ENCODE results near the gene NDRG3.
"Not testable (repeated sequence)": the region's sequence is repeated elsewhere in the genome, so short reads cannot be mapped to it uniquely, and the experiment has no call there.

NDRG3 gene

DNA sequence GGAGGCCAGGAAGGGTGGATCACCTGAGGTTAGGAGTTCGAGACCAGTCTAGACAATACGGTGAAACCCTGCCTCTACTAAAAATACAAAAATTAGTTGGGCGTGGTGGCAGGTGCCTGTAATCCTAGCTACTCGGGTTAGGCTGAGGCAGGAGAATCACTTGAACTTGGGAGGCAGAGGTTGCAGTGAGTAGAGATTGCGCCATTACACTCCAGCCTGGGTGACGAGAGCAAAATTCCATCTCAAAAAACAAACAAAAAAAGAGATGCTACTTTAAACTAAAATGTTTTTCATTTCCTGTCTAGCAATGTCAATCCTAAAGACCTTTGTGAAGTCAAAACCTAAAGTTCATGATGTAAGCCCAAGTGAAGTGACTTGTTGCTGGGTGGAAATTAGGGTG lies 14.8 kb upstream of the NDRG3 start:
- no peak for DNase-seq (ENCODE audit: low read depth, low spot score)

GRCh38 chr20:36758276-36758675 lies 12.4 kb upstream of the NDRG3 start:
- no peak for DNase-seq (ENCODE audit: low read depth, low spot score)

- DNase-seq (ENCODE audit: low read depth, low spot score): no peak
Observed at GRCh38 chr20:36756496-36756895, 10.6 kb upstream of the NDRG3 start.

DNA sequence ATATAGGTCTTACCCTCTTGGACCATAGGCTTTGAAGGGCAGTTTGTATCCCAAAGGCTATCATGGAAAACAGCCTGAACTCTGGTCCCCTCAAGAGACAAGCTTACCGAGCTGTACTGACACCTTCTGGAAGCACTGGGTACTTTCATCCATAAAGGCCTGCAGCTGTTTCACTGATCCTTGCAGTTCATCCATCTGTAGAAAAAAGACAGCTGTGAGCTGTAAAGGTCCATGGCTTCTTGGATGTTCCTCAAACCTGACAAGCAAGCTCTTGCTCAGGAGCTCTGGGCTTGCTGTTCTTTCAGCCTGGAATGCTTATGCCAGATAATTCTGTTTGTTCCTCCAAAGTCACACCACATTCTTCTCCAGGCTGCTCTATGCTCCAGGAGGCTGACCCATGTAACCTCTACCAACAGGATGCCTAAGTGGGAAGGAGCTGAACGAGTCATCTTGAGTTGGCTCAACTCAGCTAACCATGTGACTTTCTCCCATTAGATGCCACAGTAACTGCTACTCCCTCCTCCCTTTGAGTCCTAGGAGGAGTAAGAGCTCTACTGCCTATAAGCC lies 8.8 kb upstream of the NDRG3 start:
- peak; percentile 76 for DNase-seq (ENCODE audit: low read depth, low spot score)

DNA sequence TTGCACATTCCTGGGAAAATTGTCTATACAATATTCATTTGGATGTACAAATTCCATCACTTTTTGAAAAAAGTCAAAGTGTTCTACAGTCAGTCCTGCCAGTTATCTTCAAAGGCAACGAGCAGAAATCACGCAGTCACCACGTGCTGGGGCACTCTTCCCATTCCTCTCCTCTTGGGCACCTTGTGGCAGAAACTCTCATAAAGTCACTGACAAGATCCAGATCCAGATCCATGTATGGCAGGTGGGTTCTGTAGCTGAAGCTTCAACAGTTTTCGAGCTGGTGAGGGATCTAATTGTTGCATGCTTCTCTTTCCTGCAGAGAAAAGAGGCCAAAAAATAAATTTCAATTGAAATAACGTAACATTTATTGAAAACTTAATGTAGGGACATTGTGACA lies 6.7 kb upstream of the NDRG3 start:
- DNase-seq (ENCODE audit: low read depth, low spot score): no peak

DNA sequence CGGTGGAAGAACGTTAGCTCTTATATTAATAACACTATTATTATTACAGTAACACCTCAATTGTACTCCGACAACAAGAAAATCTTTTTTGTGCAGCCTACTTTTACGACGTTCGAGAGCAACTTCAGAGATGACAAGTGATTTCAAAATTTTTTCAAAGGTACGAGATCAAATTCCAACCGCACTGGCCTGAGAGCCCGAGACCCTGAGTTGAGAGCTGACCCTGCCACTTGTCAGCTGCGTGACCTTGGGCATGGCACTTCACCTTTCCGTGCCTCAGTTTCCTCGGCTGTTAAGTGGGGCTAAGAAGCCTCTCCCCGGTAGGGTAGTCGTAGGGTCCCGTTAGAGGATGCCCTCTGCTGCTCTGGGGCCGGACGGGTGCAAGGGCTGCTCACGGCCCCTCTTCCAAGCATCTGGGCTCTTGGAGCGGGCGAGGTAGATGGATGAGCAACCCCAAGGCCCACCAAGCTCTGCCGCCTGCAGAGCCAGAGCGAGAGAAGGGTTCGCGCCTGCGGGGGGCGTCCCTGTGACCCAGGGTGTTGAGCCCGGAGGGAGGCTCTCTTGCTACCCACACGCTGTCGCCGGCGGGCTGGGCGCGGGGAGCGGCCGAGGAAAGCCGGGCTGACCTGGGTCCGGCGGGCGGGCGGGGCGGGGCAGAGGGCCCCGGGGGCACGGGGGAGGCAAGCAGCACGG lies 510 bp downstream of the NDRG3 start:
- no peak for DNase-seq (ENCODE audit: low read depth, low spot score)

- peak; percentile 54 for DNase-seq (ENCODE audit: low read depth, low spot score)
Observed at GRCh38 chr20:36744764-36745191, 1.1 kb downstream of the NDRG3 start.

DNA sequence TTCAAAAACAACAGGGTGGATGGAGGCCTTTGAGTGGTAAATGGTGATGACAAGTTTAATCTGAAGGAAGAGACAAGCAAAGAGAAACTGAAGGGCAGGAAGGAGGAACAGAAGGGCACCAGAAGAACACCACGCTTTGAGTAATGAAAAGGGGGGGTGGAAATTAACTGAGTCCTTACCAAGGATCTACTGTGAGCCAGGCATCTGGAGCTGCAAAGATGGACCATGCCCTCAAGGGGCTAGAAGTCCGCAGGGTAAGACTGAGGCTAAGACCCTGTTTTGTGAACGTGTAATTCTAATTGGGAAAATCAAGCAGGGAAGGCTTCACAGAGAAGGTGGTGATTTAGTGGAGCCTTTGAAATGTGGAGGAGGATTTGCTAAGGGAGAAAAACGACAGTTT lies 1.6 kb downstream of the NDRG3 start:
- no peak for DNase-seq (ENCODE audit: low read depth, low spot score)

- DNase-seq (ENCODE audit: low read depth, low spot score): no peak
Observed at GRCh38 chr20:36742558-36742957, 3.3 kb downstream of the NDRG3 start.

DNA sequence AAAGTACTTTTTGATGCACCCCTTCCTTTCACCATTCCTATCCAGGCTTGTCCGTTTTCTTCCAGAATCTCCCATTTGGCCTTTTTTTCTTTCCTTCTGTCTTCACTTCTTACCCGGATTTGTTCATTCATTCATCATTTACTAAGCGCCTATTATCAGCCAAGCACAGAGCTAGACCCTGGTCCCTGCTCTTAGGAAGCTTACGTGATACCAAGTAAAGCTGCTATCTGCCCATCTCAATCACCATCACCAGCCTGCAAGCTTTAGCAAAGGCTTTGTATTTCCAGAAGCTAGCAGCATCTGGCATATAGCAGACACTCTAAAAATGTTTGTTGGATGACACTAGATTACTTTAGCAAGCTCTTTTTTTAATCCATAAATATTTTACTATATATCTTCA lies 4.8 kb downstream of the NDRG3 start:
- DNase-seq (ENCODE audit: low read depth, low spot score): no peak

GRCh38 chr20:36737183-36737499 lies 8.7 kb downstream of the NDRG3 start:
- DNase-seq (ENCODE audit: low read depth, low spot score): no peak

GRCh38 chr20:36736451-36737182 lies 9.3 kb downstream of the NDRG3 start:
- no peak for DNase-seq (ENCODE audit: low read depth, low spot score)

DNA sequence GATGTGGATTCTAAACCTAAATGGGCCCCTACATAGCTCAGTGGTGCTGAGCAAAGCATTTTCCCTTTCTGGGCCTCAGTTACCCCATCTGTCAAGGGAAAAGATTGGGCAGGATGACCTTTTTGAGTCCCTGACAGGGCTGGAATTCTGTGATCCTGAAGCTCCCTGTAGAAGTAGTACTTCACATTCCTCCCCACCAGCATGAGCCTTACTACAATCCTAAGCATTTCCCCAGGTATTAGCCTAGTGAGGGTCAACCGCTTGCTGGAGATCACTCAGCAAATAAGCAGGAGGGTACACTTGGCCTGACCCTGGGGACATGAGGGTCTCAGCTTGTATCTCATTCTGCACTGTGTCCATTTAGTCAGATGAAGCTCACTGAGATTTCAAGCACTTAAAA lies 13.4 kb downstream of the NDRG3 start:
- no peak for DNase-seq (ENCODE audit: low read depth, low spot score)

GRCh38 chr20:36728986-36729385 lies 16.9 kb downstream of the NDRG3 start:
- DNase-seq (ENCODE audit: low read depth, low spot score): peak; percentile 37

GRCh38 chr20:36726168-36726567 lies 19.7 kb downstream of the NDRG3 start:
- peak; percentile 7 for DNase-seq (ENCODE audit: low read depth, low spot score)

DNA sequence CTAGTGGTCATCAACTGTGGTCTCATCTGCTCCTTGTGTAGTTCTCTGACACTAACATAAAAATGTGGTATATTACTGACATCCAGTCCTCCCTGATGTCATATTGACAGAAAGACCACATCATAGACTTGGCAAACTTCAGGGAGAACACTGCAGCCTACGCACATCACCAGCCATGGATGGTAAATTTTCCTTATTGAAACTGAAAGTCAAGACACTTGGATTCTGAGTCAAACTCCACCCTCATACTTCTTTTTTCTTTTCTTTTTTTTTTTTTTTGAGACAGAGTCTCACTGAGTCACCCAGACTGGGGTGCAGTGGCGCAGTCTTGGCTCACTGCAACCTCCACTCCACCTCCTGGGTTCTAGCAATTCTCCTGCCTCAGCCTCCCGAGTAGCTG lies 25.4 kb downstream of the NDRG3 start:
- no peak for DNase-seq (ENCODE audit: low read depth, low spot score)

GRCh38 chr20:36717657-36718056 lies 28.2 kb downstream of the NDRG3 start:
- DNase-seq (ENCODE audit: low read depth, low spot score): no peak

DNA sequence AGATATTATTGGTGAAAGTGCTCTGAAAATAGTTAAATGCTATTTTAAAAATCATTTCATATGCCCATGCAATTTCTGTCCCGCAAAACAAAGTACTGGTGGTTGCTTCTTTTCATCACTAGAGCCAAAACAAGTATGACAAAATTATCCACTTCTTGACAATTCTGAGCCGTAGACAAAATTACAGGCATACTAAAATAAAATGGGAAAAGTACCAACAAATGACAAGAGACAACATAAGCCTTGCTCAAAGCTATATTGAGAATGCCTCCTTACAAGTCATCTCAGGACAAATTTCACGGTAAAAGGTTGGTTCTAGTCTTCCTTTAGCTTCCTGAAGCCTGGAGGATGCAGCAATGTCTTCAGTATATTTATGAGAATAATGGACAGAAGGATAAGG lies 28.9 kb downstream of the NDRG3 start:
- DNase-seq (ENCODE audit: low read depth, low spot score): no peak

- no peak for DNase-seq (ENCODE audit: low read depth, low spot score)
Observed at GRCh38 chr20:36712775-36713174, 33.1 kb downstream of the NDRG3 start.

DNA sequence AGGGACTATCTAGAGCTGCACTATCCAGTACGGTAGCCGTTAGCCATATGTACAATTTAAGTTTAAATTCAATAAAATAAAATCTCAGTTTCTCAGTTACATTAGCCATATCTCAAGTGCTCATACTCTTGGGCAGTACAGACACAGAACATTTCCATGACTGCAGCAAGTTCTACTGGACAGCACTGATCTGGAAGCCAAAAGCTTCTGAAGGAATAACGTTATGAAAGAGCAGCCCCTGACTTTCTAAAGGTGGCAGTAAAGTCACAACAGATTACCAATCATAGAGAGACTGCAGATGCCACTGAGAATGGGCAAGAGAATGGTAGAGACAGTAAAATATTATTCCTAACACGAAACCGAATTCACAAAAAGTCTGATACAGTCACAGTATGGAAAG lies 36.8 kb downstream of the NDRG3 start:
- no peak for DNase-seq (ENCODE audit: low read depth, low spot score)

- no peak for DNase-seq (ENCODE audit: low read depth, low spot score)
Observed at GRCh38 chr20:36703530-36703929, 42.4 kb downstream of the NDRG3 start.

DNA sequence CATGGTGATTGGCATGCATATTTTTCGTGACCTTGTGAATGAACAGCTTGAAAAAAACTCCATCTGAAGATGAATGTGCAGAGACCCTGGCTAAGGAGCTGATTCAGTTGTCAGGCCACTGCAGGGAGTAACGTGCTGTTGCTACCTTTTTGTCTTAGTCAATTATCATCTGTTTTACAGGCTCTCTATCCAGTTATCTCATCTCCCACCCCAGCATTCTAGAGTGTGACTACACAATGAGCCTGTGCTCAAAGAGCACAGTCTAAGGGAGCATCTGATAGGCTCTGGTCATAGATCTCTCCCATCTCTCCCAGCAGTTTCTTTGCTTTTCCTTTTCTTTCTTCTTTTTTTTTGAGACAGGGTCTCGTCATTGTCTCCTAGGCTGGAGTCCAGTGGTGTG lies 45.5 kb downstream of the NDRG3 start:
- DNase-seq (ENCODE audit: low read depth, low spot score): no peak

DNA sequence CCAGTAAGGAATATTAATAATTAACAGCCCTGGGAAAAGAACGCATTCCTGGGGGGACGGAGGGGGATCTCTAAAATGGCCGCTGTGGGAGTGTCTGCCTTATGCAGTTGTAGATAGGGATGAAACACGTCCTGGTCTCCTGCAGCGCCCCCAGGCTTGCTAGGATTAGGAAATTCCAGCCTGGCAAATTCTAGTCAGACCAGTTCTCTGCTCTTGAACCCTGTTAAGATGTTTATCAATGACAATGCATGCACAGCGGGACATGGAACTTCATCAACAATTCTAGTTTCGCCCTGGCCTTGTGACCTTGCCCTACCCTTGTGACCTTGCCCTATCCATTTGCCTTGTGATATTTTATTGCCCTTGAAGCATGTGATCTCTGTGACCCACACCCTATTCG lies 50.4 kb downstream of the NDRG3 start:
- not testable (repeated sequence) for DNase-seq (ENCODE audit: low read depth, low spot score)
